Measurements from ENCODE around the gene TRPM3. TPM values are rescaled to one million over a fixed set of nuclear protein-coding genes. Genes with fewer than 3 reads are reported as not detected.

The TRPM3 gene
- total and polyA plus RNA-seq, 2 of the 13 experiments (the other 11 are each of a cell fraction or from before 2014, with no cell fraction given), result not detected

DNA sequence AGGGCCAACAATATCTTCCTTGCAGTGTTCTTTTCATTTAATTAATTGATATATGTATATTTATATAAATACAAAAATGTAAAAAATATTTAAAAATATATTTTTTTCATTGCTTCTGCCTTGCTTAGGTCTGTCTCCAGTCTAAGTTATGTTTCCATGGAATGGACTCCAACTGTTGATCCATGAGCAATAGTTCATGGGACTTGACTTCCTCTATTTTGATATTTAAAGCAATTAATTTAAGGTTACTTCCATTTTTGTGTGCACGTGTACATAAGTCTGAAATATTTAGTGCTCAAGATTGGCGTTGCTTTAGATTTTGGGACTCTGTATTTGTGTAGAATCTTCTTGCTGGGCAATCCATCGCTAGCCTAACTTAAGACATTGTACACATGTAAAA lies 551.6 kb downstream of the TRPM3 start:
- no peaks in the 10 kb centered on the region for H4K20me1 ChIP-seq (ENCODE audit: insufficient read depth, low read length)
- POLR2A ChIA-PET, result no interaction called here
- no peaks in the 10 kb centered on the region for H3K79me2 ChIP-seq (ENCODE audit: insufficient read depth, low read length)
- H3K4me1 ChIP-seq (ENCODE audit: insufficient read depth, low read length), result peaks cover 37% of the 10 kb centered on the region
- H3K4me2 ChIP-seq (ENCODE audit: low read depth, low read length), result no peak overlapping the region
- WGBS (ENCODE audit: low lambda C conversion rate), result 64% methylated on average over 3 of the region's 3 CpGs
- in situ Hi-C loops (cut with HindIII; ENCODE audit: extremely low pct_ligation_motif_present, low pct_unique_long_range_greater_than_20kb) (no loop called here), intact Hi-C loops (cut with micrococcal nuclease; ENCODE audit: unreplicated experiment) (no loop called here)
- no peak overlapping the region for H3K4me3 ChIP-seq (replicated peaks in 1 of 3; ENCODE audit: insufficient read depth in 1 of 3, low read depth in 2 of 3, low read length in 3 of 3)
- H3K27ac ChIP-seq (ENCODE audit: extremely low read length, insufficient read depth, low read length), result no peak overlapping the region
- BruUV-seq (replicated peaks), result no TSS peak
- no peaks in the 10 kb centered on the region for H3K9me3 ChIP-seq (ENCODE audit: low read length)
- no peak overlapping the region for H3K9ac ChIP-seq (ENCODE audit: insufficient read depth, low read depth, low read length)
- ATAC-seq, result no peak
- H2AFZ ChIP-seq (ENCODE audit: low read length), result no peak overlapping the region
- no peaks in the 10 kb centered on the region for H3K36me3 ChIP-seq (replicated peaks in 1 of 2; ENCODE audit: control insufficient read depth in 1 of 2, insufficient read depth in 2 of 2, low read length in 2 of 2)
- no peak for FAIRE-seq
- CTCF ChIA-PET (ENCODE audit: low intra/inter-chr PET ratio, low total read pairs), result no interaction called here
- no peaks in the 10 kb centered on the region for H3K27me3 ChIP-seq (ENCODE audit: control insufficient read depth in 1 of 2, insufficient read depth in 2 of 2, low read length in 2 of 2)
- no peak for DNase-seq (ENCODE audit: low spot score)
- no peak for TF ChIP-seq KDM1A (CRISPR knock-in tag; IDR thresholded peaks at IDR 0.05)
- TF ChIP-seq TARDBP (CRISPR knock-in tag; IDR thresholded peaks at IDR 0.05), result no peak
- no peak for TF ChIP-seq AKAP8 (CRISPR knock-in tag; IDR thresholded peaks at IDR 0.05)
- TF ChIP-seq, protein P1, sequence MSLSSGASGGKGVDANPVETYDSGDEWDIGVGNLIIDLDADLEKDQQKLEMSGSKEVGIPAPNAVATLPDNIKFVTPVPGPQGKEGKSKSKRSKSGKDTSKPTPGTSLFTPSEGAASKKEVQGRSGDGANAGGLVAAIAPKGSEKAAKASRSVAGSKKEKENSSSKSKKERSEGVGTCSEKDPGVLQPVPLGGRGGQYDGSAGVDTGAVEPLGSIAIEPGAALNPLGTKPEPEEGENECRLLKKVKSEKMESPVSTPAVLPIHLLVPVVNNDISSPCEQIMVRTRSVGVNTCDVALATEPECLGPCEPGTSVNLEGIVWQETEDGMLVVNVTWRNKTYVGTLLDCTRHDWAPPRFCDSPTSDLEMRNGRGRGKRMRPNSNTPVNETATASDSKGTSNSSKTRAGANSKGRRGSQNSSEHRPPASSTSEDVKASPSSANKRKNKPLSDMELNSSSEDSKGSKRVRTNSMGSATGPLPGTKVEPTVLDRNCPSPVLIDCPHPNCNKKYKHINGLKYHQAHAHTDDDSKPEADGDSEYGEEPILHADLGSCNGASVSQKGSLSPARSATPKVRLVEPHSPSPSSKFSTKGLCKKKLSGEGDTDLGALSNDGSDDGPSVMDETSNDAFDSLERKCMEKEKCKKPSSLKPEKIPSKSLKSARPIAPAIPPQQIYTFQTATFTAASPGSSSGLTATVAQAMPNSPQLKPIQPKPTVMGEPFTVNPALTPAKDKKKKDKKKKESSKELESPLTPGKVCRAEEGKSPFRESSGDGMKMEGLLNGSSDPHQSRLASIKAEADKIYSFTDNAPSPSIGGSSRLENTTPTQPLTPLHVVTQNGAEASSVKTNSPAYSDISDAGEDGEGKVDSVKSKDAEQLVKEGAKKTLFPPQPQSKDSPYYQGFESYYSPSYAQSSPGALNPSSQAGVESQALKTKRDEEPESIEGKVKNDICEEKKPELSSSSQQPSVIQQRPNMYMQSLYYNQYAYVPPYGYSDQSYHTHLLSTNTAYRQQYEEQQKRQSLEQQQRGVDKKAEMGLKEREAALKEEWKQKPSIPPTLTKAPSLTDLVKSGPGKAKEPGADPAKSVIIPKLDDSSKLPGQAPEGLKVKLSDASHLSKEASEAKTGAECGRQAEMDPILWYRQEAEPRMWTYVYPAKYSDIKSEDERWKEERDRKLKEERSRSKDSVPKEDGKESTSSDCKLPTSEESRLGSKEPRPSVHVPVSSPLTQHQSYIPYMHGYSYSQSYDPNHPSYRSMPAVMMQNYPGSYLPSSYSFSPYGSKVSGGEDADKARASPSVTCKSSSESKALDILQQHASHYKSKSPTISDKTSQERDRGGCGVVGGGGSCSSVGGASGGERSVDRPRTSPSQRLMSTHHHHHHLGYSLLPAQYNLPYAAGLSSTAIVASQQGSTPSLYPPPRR (CRISPR knock-in tag; IDR thresholded peaks at IDR 0.05; ENCODE audit: borderline replicate concordance), result no peak
- TF ChIP-seq NCOA1 (CRISPR knock-in tag; IDR thresholded peaks at IDR 0.05), result no peak
- no peak for TF ChIP-seq U2AF2 (IDR thresholded peaks at IDR 0.05; ENCODE audit: low read depth, low read length)
- TF ChIP-seq ZNF646 (CRISPR knock-in tag; IDR thresholded peaks at IDR 0.05), result no peak
- TF ChIP-seq CREBL2 (CRISPR knock-in tag; IDR thresholded peaks at IDR 0.05; ENCODE audit: borderline replicate concordance), result no peak
- TF ChIP-seq MYC (CRISPR knock-in tag; IDR thresholded peaks at IDR 0.05; ENCODE audit: borderline replicate concordance), result no peak
- no peak for TF ChIP-seq KDM5B (CRISPR knock-in tag; IDR thresholded peaks at IDR 0.05; ENCODE audit: borderline replicate concordance)
- no peak for TF ChIP-seq ZMYM2 (CRISPR knock-in tag; IDR thresholded peaks at IDR 0.05)
- no peak for TF ChIP-seq ZSCAN22 (CRISPR knock-in tag; IDR thresholded peaks at IDR 0.05)

Measured in HepG2 (cell line).